Spleen (tissue), 7 donors: Measurements from ENCODE around the gene ZNF77.

Experiments
- POLR2A ChIP-seq, 3 donors: fragments of 450-650 bp; IDR thresholded peaks; one replicate each; pipeline ENCODE4 v1.5.1; 2017; ENCODE audit warnings: antibody characterized with exemption in 3 of 3, mild to moderate bottlenecking in 1 of 3
- TF ChIP-seq, protein P1 (sequence below), 11 experiments: fragments of 200-600 bp in 7 of 11; fragments of 450-650 bp in 4 of 11; sonication (generic) in 4 of 11; IDR thresholded peaks in 8 of 11; conservative IDR thresholded peaks in 3 of 11; 1 replicate in 7 of 11; 2 replicates in 4 of 11; pipeline versions ENCODE4 v1.4.0 to v1.8.0; 2016 to 2021; ENCODE audit warnings: antibody characterized with exemption in 11 of 11, inconsistent platforms in 4 of 11, mild to moderate bottlenecking in 1 of 11
- donor health status: DM: no; HTN: no; CAD: no; lungs with moderate emphysema.
- donor health status: DM: no; HTN: no; CAD: no.
- donor health status: DM: no; HTN: no; CAD: no.

GRCh38 chr19:2922987-2923386 is 21.8 kb downstream of the ZNF77 start:
- TF ChIP-seq, protein P1, sequence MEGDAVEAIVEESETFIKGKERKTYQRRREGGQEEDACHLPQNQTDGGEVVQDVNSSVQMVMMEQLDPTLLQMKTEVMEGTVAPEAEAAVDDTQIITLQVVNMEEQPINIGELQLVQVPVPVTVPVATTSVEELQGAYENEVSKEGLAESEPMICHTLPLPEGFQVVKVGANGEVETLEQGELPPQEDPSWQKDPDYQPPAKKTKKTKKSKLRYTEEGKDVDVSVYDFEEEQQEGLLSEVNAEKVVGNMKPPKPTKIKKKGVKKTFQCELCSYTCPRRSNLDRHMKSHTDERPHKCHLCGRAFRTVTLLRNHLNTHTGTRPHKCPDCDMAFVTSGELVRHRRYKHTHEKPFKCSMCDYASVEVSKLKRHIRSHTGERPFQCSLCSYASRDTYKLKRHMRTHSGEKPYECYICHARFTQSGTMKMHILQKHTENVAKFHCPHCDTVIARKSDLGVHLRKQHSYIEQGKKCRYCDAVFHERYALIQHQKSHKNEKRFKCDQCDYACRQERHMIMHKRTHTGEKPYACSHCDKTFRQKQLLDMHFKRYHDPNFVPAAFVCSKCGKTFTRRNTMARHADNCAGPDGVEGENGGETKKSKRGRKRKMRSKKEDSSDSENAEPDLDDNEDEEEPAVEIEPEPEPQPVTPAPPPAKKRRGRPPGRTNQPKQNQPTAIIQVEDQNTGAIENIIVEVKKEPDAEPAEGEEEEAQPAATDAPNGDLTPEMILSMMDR (IDR thresholded peaks at IDR 0.05 in 8 of 11, conservative IDR thresholded peaks at IDR 0.05 in 3 of 11) = no peak
- TF ChIP-seq POLR2A (IDR thresholded peaks at IDR 0.05) = no peak
